Lower leg skin (tissue), 4 donors: ENCODE measurements around the gene AVP. TPM values are rescaled to one million over a fixed set of nuclear protein-coding genes. Genes with fewer than 3 reads are reported as not detected.

Experiments used
- DNase-seq, 2 donors: peaks; one replicate each; pipeline ENCODE4 v3.0.0-alpha.2; 2019; ENCODE audit warnings: low spot score in 2 of 2
- H3K4me3 ChIP-seq: fragments of 200-600 bp; sonication (generic); 2 replicates; pipeline ENCODE4 v1.5.1; 2017; ENCODE audit warnings: mild to moderate bottlenecking, low read depth; ENCODE audit not compliant: poor library complexity, severe bottlenecking
- POLR2A ChIP-seq, 2 donors: fragments of 450-650 bp; IDR thresholded peaks; one replicate each; pipeline ENCODE4 v1.6.1; 2016 to 2017; ENCODE audit warnings: antibody characterized with exemption in 2 of 2, mild to moderate bottlenecking in 1 of 2, moderate library complexity in 1 of 2
- WGBS, 2 donors: methylation state at CpG; one replicate each; pipeline ENCODE4 v1.1.5; 2018; 5-methylcytosine and 5-hydroxymethylcytosine counted together
- intact Hi-C: fragments of 100-400 bp; cut with DNase I; formaldehyde crosslinking; loops from one replicate; pipeline ENCODE4 v1.15.0; 2023; ENCODE audit warnings: low total_unique reads
- total RNA-seq, 4 donors: library from RNA; depleted of rRNA; stranded (reverse); fragments of >200 nt; gene quantifications; one replicate each; pipeline ENCODE4 v1.1.0, GENCODE V29; 2016

Gene AVP
- total RNA-seq, 4 donors from 2014 or later: not detected

DNA sequence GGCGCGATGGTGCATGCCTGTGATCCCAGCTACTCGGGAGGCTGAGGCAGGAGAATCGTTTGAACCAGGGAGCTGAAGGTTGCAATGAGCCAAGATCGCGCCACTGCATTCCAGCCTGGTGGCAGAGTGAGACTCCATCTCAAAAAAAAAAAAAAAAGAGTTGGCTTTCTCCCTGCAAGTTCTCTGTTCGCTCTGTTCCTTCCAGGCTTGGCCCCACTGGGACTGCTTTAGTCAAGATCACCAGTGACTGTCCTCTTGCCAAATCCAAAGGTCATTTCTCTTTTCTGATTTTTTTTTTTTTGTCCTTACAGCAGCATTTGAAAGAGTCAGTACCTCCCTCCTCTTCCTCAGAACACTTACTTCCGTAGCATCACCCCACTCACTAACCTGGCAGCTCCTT is 51.9 kb downstream of the AVP start:
- H3K4me3 ChIP-seq: no peak overlapping the region
- no peak for DNase-seq
- no peak for TF ChIP-seq POLR2A (IDR thresholded peaks at IDR 0.05)
- WGBS, 2 donors: 80 to 89% methylated on average over 8 of the region's 8 CpGs
- intact Hi-C loops: no loop called here

Other genes with a start within 250 kb of the AVP start
- 10 to 100 TPM; 10.6 to 16.6 (median 13.1) TPM for gene PCED1A, start 244.1 kb downstream of the AVP start, total RNA-seq
- gene VPS16, start 244.0 kb downstream of the AVP start, total RNA-seq: 10 to 100 TPM; 34.9 to 39.2 (median 37.7) TPM
- gene PTPRA, start 211.2 kb downstream of the AVP start, total RNA-seq: 10 to 100 TPM; 50.7 to 96.7 (median 64.1) TPM
- not detected for gene GNRH2, start 41.1 kb downstream of the AVP start, total RNA-seq
- gene MRPS26, start 38.7 kb downstream of the AVP start, total RNA-seq: 10 to 100 TPM; 71.5 to 86.4 (median 76.5) TPM
- not detected for gene OXT, start 13.1 kb downstream of the AVP start, total RNA-seq
- 10 to 100 TPM; 14.3 to 18.1 (median 15.9) TPM for gene FASTKD5, start 75.1 kb upstream of the AVP start, total RNA-seq
- 10 to 100 TPM in 3 of 4 donors, 1 to 10 TPM in 1; 6.1 to 12.7 (median 11.9) TPM for gene UBOX5, start 75.1 kb upstream of the AVP start, total RNA-seq
- gene LZTS3, start 88.8 kb upstream of the AVP start, total RNA-seq: 1 to 10 TPM; 4.4 to 9.7 (median 7.7) TPM
- gene DDRGK1, start 120.0 kb upstream of the AVP start, total RNA-seq: 100 to 1,000 TPM in 1 of 4 donors, 10 to 100 TPM in 3; 53.6 to 109 (median 89.0) TPM
- 10 to 100 TPM; 39.3 to 55.8 (median 46.8) TPM for gene ITPA, start 124.8 kb upstream of the AVP start, total RNA-seq
- gene SLC4A11, start 154.5 kb upstream of the AVP start, total RNA-seq: 10 to 100 TPM in 3 of 4 donors, 1 to 10 TPM in 1; 4.5 to 26.0 (median 14.0) TPM